ENCODE results near the gene SPAG6.

- TF ChIP-seq, protein P1, sequence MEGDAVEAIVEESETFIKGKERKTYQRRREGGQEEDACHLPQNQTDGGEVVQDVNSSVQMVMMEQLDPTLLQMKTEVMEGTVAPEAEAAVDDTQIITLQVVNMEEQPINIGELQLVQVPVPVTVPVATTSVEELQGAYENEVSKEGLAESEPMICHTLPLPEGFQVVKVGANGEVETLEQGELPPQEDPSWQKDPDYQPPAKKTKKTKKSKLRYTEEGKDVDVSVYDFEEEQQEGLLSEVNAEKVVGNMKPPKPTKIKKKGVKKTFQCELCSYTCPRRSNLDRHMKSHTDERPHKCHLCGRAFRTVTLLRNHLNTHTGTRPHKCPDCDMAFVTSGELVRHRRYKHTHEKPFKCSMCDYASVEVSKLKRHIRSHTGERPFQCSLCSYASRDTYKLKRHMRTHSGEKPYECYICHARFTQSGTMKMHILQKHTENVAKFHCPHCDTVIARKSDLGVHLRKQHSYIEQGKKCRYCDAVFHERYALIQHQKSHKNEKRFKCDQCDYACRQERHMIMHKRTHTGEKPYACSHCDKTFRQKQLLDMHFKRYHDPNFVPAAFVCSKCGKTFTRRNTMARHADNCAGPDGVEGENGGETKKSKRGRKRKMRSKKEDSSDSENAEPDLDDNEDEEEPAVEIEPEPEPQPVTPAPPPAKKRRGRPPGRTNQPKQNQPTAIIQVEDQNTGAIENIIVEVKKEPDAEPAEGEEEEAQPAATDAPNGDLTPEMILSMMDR (IDR thresholded peaks at IDR 0.05): no peak
- TF ChIP-seq POLR2AphosphoS5 (IDR thresholded peaks at IDR 0.05) (no peak), POLR2A (IDR thresholded peaks at IDR 0.05) (no peak)
Observed at GRCh38 chr10:22338931-22339330, 6.4 kb upstream of the SPAG6 start.
